Epithelial cell of prostate (primary cell): ENCODE results near the gene KMT2C.
"Not testable (repeated sequence)": the region's sequence is repeated elsewhere in the genome, so short reads cannot be mapped to it uniquely, and the experiment has no call there.

Source experiments
- DNase-seq: peaks from one replicate; pipeline ENCODE4 v3.0.0-alpha.2; 2011; ENCODE audit warnings: low read depth, low spot score
- H3K27ac ChIP-seq: fragments of 450-650 bp; 2 replicates; pipeline ENCODE4 v1.5.1; 2017; ENCODE audit warnings: mild to moderate bottlenecking

KMT2C gene

GRCh38 chr7:152411389-152411788 lies 24.4 kb downstream of the KMT2C start:
- no peak for DNase-seq
- no peak overlapping the region for H3K27ac ChIP-seq

- no peak for DNase-seq
- no peak overlapping the region for H3K27ac ChIP-seq
Measured at GRCh38 chr7:152406491-152406890, 29.3 kb downstream of the KMT2C start.

- DNase-seq, H3K27ac ChIP-seq: not testable (repeated sequence)
Measured at GRCh38 chr7:152406030-152406429, 29.8 kb downstream of the KMT2C start.

GRCh38 chr7:152403726-152404125 lies 32.1 kb downstream of the KMT2C start:
- DNase-seq, result no peak

GRCh38 chr7:152402384-152403250 lies 33.2 kb downstream of the KMT2C start:
- DNase-seq, result no peak
- no peak overlapping the region for H3K27ac ChIP-seq

More at GRCh38 chr7:152403726-152404125, 32.1 kb downstream of the KMT2C start:
- no peak overlapping the region for H3K27ac ChIP-seq

- H3K27ac ChIP-seq, result no peak overlapping the region
- no peak for DNase-seq
Measured at GRCh38 chr7:152399344-152399743, 36.5 kb downstream of the KMT2C start.

GRCh38 chr7:152395112-152395511 lies 40.7 kb downstream of the KMT2C start:
- no peak overlapping the region for H3K27ac ChIP-seq
- no peak for DNase-seq

- not testable (repeated sequence) for H3K27ac ChIP-seq, DNase-seq
Measured at GRCh38 chr7:152394214-152394613, 41.6 kb downstream of the KMT2C start.

GRCh38 chr7:152392254-152392653 lies 43.5 kb downstream of the KMT2C start:
- H3K27ac ChIP-seq, result no peak overlapping the region
- DNase-seq, result no peak

GRCh38 chr7:152386136-152386764 lies 49.6 kb downstream of the KMT2C start:
- DNase-seq, H3K27ac ChIP-seq: not testable (repeated sequence)

GRCh38 chr7:152384235-152385200 lies 51.3 kb downstream of the KMT2C start:
- not testable (repeated sequence) for H3K27ac ChIP-seq, DNase-seq

GRCh38 chr7:152383341-152384234 lies 52.2 kb downstream of the KMT2C start:
- DNase-seq, result no peak
- H3K27ac ChIP-seq, result no peak overlapping the region

- no peak overlapping the region for H3K27ac ChIP-seq
- no peak for DNase-seq
Measured at GRCh38 chr7:152382244-152382643, 53.6 kb downstream of the KMT2C start.

GRCh38 chr7:152380931-152381578 lies 54.7 kb downstream of the KMT2C start:
- not testable (repeated sequence) for DNase-seq, H3K27ac ChIP-seq

GRCh38 chr7:152378497-152378896 lies 57.3 kb downstream of the KMT2C start:
- not testable (repeated sequence) for H3K27ac ChIP-seq, DNase-seq

- H3K27ac ChIP-seq, DNase-seq: not testable (repeated sequence)
Measured at GRCh38 chr7:152376716-152377484, 58.9 kb downstream of the KMT2C start.

- no peak for DNase-seq
- H3K27ac ChIP-seq, result no peak overlapping the region
Measured at GRCh38 chr7:152370297-152370696, 65.5 kb downstream of the KMT2C start.

GRCh38 chr7:152369518-152369917 lies 66.3 kb downstream of the KMT2C start:
- no peak overlapping the region for H3K27ac ChIP-seq
- no peak for DNase-seq
